Astrocyte of the spinal cord (primary cell): ENCODE data around the gene CHIT1.

Experiments
- DNase-seq: peaks from one replicate; pipeline ENCODE4 v3.0.0; 2011; ENCODE audit warnings: low read depth, low spot score
- H3K4me3 ChIP-seq: 2 replicates; pipeline ENCODE4 v1.5.1; 2011; ENCODE audit warnings: low read depth, mild to moderate bottlenecking, low read length, moderate library complexity
- CTCF ChIP-seq: IDR thresholded peaks from 2 replicates; pipeline ENCODE4 v1.5.1; 2012; ENCODE audit warnings: low read depth, mild to moderate bottlenecking, low read length, inconsistent platforms
- in situ Hi-C: cut with HindIII; loops from 2 replicates; pipeline ENCODE4 v1.10.0; 2017; ENCODE audit warnings: low sequenced_read_pairs

The CHIT1 gene

DNA sequence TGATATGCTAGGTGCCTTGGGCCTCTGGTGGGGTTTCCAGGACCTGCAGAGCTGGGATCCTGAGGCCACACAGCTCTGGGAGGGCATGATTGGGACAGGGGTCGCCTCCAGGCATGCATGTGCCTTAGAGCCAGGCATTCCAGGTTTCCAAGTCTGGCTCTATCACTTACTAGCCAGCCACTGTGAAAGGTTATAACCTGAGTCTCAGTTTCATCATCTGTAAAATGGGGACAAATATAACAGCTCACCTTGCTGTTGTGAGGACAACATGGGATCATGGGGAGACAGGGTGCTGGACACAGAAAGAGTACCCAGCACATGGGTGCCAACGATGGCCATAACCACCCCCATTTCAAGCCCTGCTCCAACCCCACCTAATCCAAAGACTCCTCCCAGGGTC is 45.6 kb downstream of the CHIT1 start:
- no peak for DNase-seq
- TF ChIP-seq CTCF, result no peak
- in situ Hi-C loops, result no loop called here
- H3K4me3 ChIP-seq, result no peak overlapping the region

DNA sequence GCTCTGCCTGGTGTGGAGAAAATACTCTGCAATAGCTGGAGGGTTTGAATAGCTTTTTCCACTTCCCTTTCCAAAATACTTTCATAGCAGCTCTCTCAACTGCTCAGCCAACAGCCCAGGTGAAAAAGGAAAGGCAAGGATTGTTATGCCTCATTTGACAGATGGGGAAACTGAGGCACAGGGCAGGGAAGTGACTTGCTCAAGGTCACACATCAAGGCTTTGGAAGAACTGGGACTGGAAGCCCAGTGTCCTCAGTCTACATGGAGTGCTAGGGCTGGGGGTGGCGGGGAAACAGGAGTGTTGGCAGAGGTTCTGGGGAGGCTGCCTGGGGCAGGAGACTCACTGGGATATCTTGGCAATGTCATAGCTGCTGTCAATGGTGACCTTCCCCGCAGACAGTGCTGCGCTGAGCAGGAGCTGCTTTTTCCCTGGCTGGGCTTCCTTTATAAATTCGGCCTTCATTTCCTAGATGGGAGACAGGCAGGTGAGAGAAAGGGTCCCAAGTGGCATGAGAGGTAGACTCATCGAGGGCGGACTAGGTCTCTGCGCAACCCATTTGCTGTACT is 47.0 kb downstream of the CHIT1 start:
- no peak for DNase-seq
- no peak for TF ChIP-seq CTCF
- no peak overlapping the region for H3K4me3 ChIP-seq
- in situ Hi-C loops, result no loop called here

GRCh38 chr1:203181586-203182386 is 47.7 kb downstream of the CHIT1 start:
- TF ChIP-seq CTCF, result no peak
- DNase-seq, result no peak
- in situ Hi-C loops, result no loop called here
- H3K4me3 ChIP-seq, result no peak overlapping the region

GRCh38 chr1:203180611-203181330 is 48.7 kb downstream of the CHIT1 start:
- H3K4me3 ChIP-seq, result no peak overlapping the region
- DNase-seq, result no peak
- in situ Hi-C loops, result no loop called here
- TF ChIP-seq CTCF, result no peak

GRCh38 chr1:203179667-203180005 is 49.8 kb downstream of the CHIT1 start:
- H3K4me3 ChIP-seq, result no peak overlapping the region
- DNase-seq, result no peak
- in situ Hi-C loops, result no loop called here
- TF ChIP-seq CTCF, result no peak

GRCh38 chr1:203178821-203179666 is 50.4 kb downstream of the CHIT1 start:
- DNase-seq, result no peak
- no peak overlapping the region for H3K4me3 ChIP-seq
- in situ Hi-C loops, result no loop called here

More at GRCh38 chr1:203178821-203179666, 50.4 kb downstream of the CHIT1 start:
- TF ChIP-seq CTCF, result no peak
